K562 (cell line): Measurements from ENCODE around the gene LMOD1. TPM values are rescaled to one million over a fixed set of nuclear protein-coding genes. Genes with fewer than 3 reads are reported as not detected.
A peak's percentile ranks its signal among the peaks of the same experiment; 100 is the strongest.

Source experiments
- ATAC-seq: fragments of 200-7000 bp; cut with Tn5 transposase; 3 replicates; pipeline ENCODE4 v1.9.1; 2020; ENCODE audit warnings: moderate library complexity
- BruUV-seq: library from RNA; stranded (reverse); fragments of 400-500 nt; replicated peaks from 2 replicates; lab custom pipeline; 2021; lab: Mats Ljungman, UMichigan
- CTCF ChIA-PET: fragments of 300-600 bp; formaldehyde crosslinking; extraction: SDS; loops from one replicate; lab custom pipeline; 2021; ENCODE audit warnings: low intra/inter-chr PET ratio; lab: Yijun Ruan, JAX
- POLR2A ChIA-PET: fragments of 300-600, 350-650 bp; sonication (Branson Sonifier 250); formaldehyde crosslinking; extraction: SDS; loops from one replicate; lab custom pipeline; 2021; ENCODE audit warnings: antibody characterized with exemption, inconsistent platforms; lab: Yijun Ruan, JAX
- DNase-seq, 4 experiments: peaks; one replicate each; pipeline versions ENCODE4 v3.0.0 to v3.0.0-alpha.2; 2011 to 2018; ENCODE audit warnings: low spot score in 3 of 4, mixed read lengths in 3 of 4; ENCODE audit errors: extremely low read depth in 1 of 4
- FAIRE-seq: peaks from 2 replicates; lab custom pipeline; 2011; peaks lifted over from hg19 to GRCh38; lab: Jason Lieb, UNC
- H2AFZ ChIP-seq: 2 replicates; pipeline ENCODE4 v1.6.0; 2011; ENCODE audit warnings: low read depth, low read length, control low read depth, inconsistent platforms
- H3K27ac ChIP-seq: fragments of 200-600 bp; 3 replicates; pipeline ENCODE4 v1.8.0; 2011; ENCODE audit warnings: low read depth, mild to moderate bottlenecking, control low read depth, inconsistent platforms, low read length, moderate library complexity, mixed read lengths; ENCODE audit errors: extremely low read depth
- H3K27me3 ChIP-seq, 2 experiments: fragments of 300-600 bp in 1 of 2; 2 replicates in 1 of 2; 3 replicates in 1 of 2; pipeline versions ENCODE4 v1.6.0 to v1.8.0; 2011; ENCODE audit warnings: inconsistent platforms in 2 of 2, low read length in 2 of 2, mild to moderate bottlenecking in 1 of 2, mixed read lengths in 1 of 2, moderate library complexity in 1 of 2; ENCODE audit not compliant: control insufficient read depth in 2 of 2, insufficient read depth in 2 of 2
- H3K36me3 ChIP-seq: fragments of 300-600 bp; 3 replicates; pipeline ENCODE4 v1.8.0; 2011; ENCODE audit warnings: mild to moderate bottlenecking, low read length, inconsistent platforms; ENCODE audit not compliant: control insufficient read depth, insufficient read depth
- H3K4me1 ChIP-seq, 2 experiments: fragments of 200-600 bp in 1 of 2; replicated peaks in 1 of 2; 2 replicates in 1 of 2; 3 replicates in 1 of 2; pipeline versions ENCODE4 v1.5.1 to v1.8.0; 2011; ENCODE audit warnings: inconsistent platforms in 2 of 2, low read length in 2 of 2, mild to moderate bottlenecking in 1 of 2, mixed read lengths in 1 of 2, moderate library complexity in 1 of 2; ENCODE audit not compliant: control insufficient read depth in 2 of 2, insufficient read depth in 2 of 2
- H3K4me2 ChIP-seq: 2 replicates; pipeline ENCODE4 v1.6.1; 2011; ENCODE audit warnings: low read length, control low read depth, inconsistent platforms, mixed read lengths; ENCODE audit not compliant: insufficient read depth
- H3K4me3 ChIP-seq: fragments of 200-600 bp; sonication (generic), shearing (Covaris generic); 2 replicates; pipeline ENCODE4 v1.5.1; 2016; ENCODE audit warnings: control low read depth, inconsistent platforms
- H3K79me2 ChIP-seq: fragments of 200-600 bp; 3 replicates; pipeline ENCODE4 v1.8.0; 2011; ENCODE audit warnings: low read length, inconsistent platforms; ENCODE audit not compliant: control insufficient read depth, insufficient read depth
- H3K9ac ChIP-seq, 2 experiments: 2 replicates each; pipeline versions ENCODE4 v1.6.0 to v1.6.1; 2011; ENCODE audit warnings: low read depth in 2 of 2, low read length in 2 of 2, control low read depth in 1 of 2, inconsistent platforms in 1 of 2, mild to moderate bottlenecking in 1 of 2, mixed read lengths in 1 of 2; ENCODE audit not compliant: insufficient read depth in 1 of 2
- H3K9me1 ChIP-seq: one replicate; pipeline ENCODE4 v1.6.0; 2011; ENCODE audit warnings: inconsistent platforms, mild to moderate bottlenecking, low read length, moderate library complexity; ENCODE audit not compliant: control insufficient read depth, insufficient read depth
- H3K9me3 ChIP-seq: replicated peaks from 2 replicates; pipeline ENCODE4 v1.5.1; 2011; ENCODE audit warnings: low read depth, low read length, inconsistent platforms; ENCODE audit not compliant: control insufficient read depth, insufficient read depth
- H4K20me1 ChIP-seq: replicated peaks from 2 replicates; pipeline ENCODE4 v1.6.1; 2011; ENCODE audit warnings: low read length, inconsistent platforms, mixed read lengths; ENCODE audit not compliant: control insufficient read depth, insufficient read depth
- CHD1 ChIP-seq: fragments of 200-600 bp; sonication (generic); IDR thresholded peaks from one replicate; pipeline ENCODE4 v1.6.1; 2012; ENCODE audit warnings: mild to moderate bottlenecking, moderate library complexity, low read length, inconsistent platforms
- CREM ChIP-seq: IDR thresholded peaks from 2 replicates; pipeline ENCODE4 v1.6.1; 2014; ENCODE audit warnings: antibody characterized with exemption, low read depth
- E2F5 ChIP-seq: sonication (generic); formaldehyde crosslinking; IDR thresholded peaks from 2 replicates; pipeline ENCODE4 v1.8.0; 2022; ENCODE audit warnings: mild to moderate bottlenecking, missing genetic modification reagents
- MEF2A ChIP-seq: IDR thresholded peaks from 2 replicates; pipeline ENCODE4 v1.6.1; 2011; ENCODE audit warnings: low read depth, mild to moderate bottlenecking, low read length, moderate library complexity; ENCODE audit not compliant: control insufficient read depth
- MNT ChIP-seq, 2 experiments: fragments of 450-650 bp; conservative IDR thresholded peaks; 2 replicates each; pipeline ENCODE4 v1.6.1; 2017; ENCODE audit warnings: mild to moderate bottlenecking in 2 of 2, moderate library complexity in 2 of 2
- MXI1 ChIP-seq: IDR thresholded peaks from 2 replicates; pipeline ENCODE4 v1.6.1; 2011; ENCODE audit warnings: low read depth, mild to moderate bottlenecking, improper control_type of control experiment, low read length
- NRF1 ChIP-seq, 2 experiments: fragments of 450-650 bp; IDR thresholded peaks in 1 of 2; conservative IDR thresholded peaks in 1 of 2; 2 replicates each; pipeline ENCODE4 v1.6.1; 2014; ENCODE audit warnings: mild to moderate bottlenecking in 2 of 2
- TARDBP ChIP-seq: fragments of 450-650 bp; IDR thresholded peaks from 2 replicates; pipeline ENCODE4 v1.6.1; 2016
- USF1 ChIP-seq: sonication (generic); formaldehyde crosslinking; IDR thresholded peaks from 2 replicates; pipeline ENCODE4 v1.9.0; 2022; ENCODE audit warnings: mild to moderate bottlenecking, missing genetic modification reagents
- ZBTB1 ChIP-seq: sonication (generic); formaldehyde crosslinking; IDR thresholded peaks from 2 replicates; pipeline ENCODE4 v1.8.1; 2023; ENCODE audit warnings: missing genetic modification reagents, low read depth, mild to moderate bottlenecking, borderline replicate concordance
- ZBTB7A ChIP-seq: IDR thresholded peaks from 2 replicates; pipeline ENCODE4 v1.6.1; 2011; ENCODE audit warnings: low read depth, mild to moderate bottlenecking, low read length, moderate library complexity, borderline replicate concordance; ENCODE audit not compliant: control insufficient read depth
- ZNF609 ChIP-seq: sonication (generic); formaldehyde crosslinking; IDR thresholded peaks from 2 replicates; pipeline ENCODE4 v1.8.1; 2023; ENCODE audit warnings: missing genetic modification reagents, mild to moderate bottlenecking, borderline replicate concordance
- WGBS: fragments of 100-300 bp; shearing (Covaris generic); methylation state at CpG from one replicate; pipeline ENCODE4 v1.1.6; 2016; ENCODE audit warnings: low coverage, mixed read lengths; ENCODE audit not compliant: insufficient coverage; ENCODE audit errors: missing lambda C conversion rate; 5-methylcytosine and 5-hydroxymethylcytosine counted together
- in situ Hi-C: fragments of 300-500 bp; cut with MboI; formaldehyde crosslinking; loops from 4 replicates; pipeline ENCODE4 v1.15.0; 2018; ENCODE audit warnings: inconsistent platforms, mixed read lengths
- intact Hi-C: fragments of 100-400 bp; cut with micrococcal nuclease; formaldehyde crosslinking; loops from 2 replicates; pipeline ENCODE4 v1.14.2; 2022
- polyA plus RNA-seq, 8 experiments: library from polyadenylated mRNA; depleted of rRNA in 4 of 8; stranded (reverse) in 5 of 8; unstranded in 3 of 8; fragments of >200 nt; fragmentation: Nextera tagmentation in 2 of 8; fragmentation: Illumina TruSeq in 1 of 8; extraction: Ambion mirVana in 2 of 8; extraction: Trizol in 1 of 8; gene quantifications; 2 replicates each; pipeline versions ENCODE4 v1.2.1 to v1.2.3, GENCODE V29; 2011 to 2014; ENCODE audit warnings: inconsistent platforms in 1 of 8, missing spikeins in 1 of 8
- total RNA-seq, 7 experiments: library from RNA; depleted of rRNA in 6 of 7; stranded (reverse); fragments of >200 nt in 6 of 7; fragmentation: Illumina TruSeq in 2 of 7; extraction: Trizol in 2 of 7; gene quantifications; 2 replicates each; pipeline versions ENCODE4 v1.2.1 to v1.2.3, GENCODE V29; 2011 to 2021; ENCODE audit warnings: low replicate concordance in 1 of 7

LMOD1 gene
- total and polyA plus RNA-seq, 9 of the 15 experiments (the other 6 are each of a cell fraction or from before 2014, with no cell fraction given): 0.03 to 0.54 (median 0.38) TPM; not detected in 1

- ChIA-PET POLR2A (interaction anchor here (0.7 to 3.7 kb wide), 11 partner anchors 8 to 120 kb away, joined by 3 to 15 read pairs (median 5); partner anchors contain the start of gene TIMM17A), CTCF (interaction anchor here (0.6 kb wide), 1 partner anchor 86 kb away, joined by 4 read pairs; no protein-coding TSS in a partner anchor)
- peak overlapping the region; percentile 87 for H2AFZ ChIP-seq
- in situ Hi-C loops (no loop called here), intact Hi-C loops (no loop called here)
- peaks cover 24% of the 10 kb centered on the region; the same call in 2 of the 3 replicates for H3K36me3 ChIP-seq
- BruUV-seq: TSS peak; percentile 77
- H3K27me3 ChIP-seq: no peaks in the 10 kb centered on the region
- peaks cover 10% of the 10 kb centered on the region; the same call in 1 of the 2 replicates for H4K20me1 ChIP-seq
- peak overlapping the region; percentile 99 for H3K4me3 ChIP-seq
- DNase-seq (peak; percentile 84 to 97 (median 95)), FAIRE-seq (no peak), ATAC-seq (peak; percentile 15)
- H3K79me2 ChIP-seq: peaks cover 44% of the 10 kb centered on the region
- WGBS: 9% methylated on average over 21 of the region's 31 CpGs
- peaks cover 9 to 19% of the 10 kb centered on the region in 2 experiments; a peak in 4 of 5 replicates for H3K4me1 ChIP-seq
- peak overlapping the region in 1 of 2 experiments; percentile 99; a peak in 3 of 4 replicates for H3K9ac ChIP-seq
- H3K9me3 ChIP-seq: no peaks in the 10 kb centered on the region
- peak overlapping the region; percentile 98 for H3K4me2 ChIP-seq
- H3K9me1 ChIP-seq: no peaks in the 10 kb centered on the region
- no peak overlapping the region; the same call in 2 of the 3 replicates for H3K27ac ChIP-seq
- TF ChIP-seq TARDBP (no peak), CREM (peak; percentile 13; the same call in 1 of the 2 replicates), NRF1 (conservative IDR thresholded peaks at IDR 0.05 in 1 of 2, IDR thresholded peaks at IDR 0.05 in 1 of 2) (peak in 1 of 2 experiments; percentile 2; a peak in 2 of 4 replicates), MNT (conservative IDR thresholded peaks at IDR 0.05) (no peak), CHD1 (no peak), ZNF609 (0 out of 2 replicates have a peak, but pooled peaks have one; percentile 56), E2F5 (CRISPR knock-in tag) (0 out of 2 replicates have a peak, but pooled peaks have one; percentile 45), USF1 (CRISPR knock-in tag) (peak; percentile 31; the same call in 1 of the 2 replicates), MXI1 (no peak), MEF2A (0 out of 2 replicates have a peak, but pooled peaks have one; percentile 22), ZBTB7A (peak; percentile 54; the same call in 1 of the 2 replicates), ZBTB1 (CRISPR knock-in tag) (0 out of 2 replicates have a peak, but pooled peaks have one; percentile 7)
These were observed 35.8 kb upstream of the LMOD1 start for GRCh38 chr1:201982082-201982622.
